Heart left ventricle (tissue), 13 donors: Measurements from ENCODE around the gene STX8.

ENCODE experiments used
- POLR2A ChIP-seq, 2 donors: fragments of 450-650 bp; IDR thresholded peaks; one replicate each; pipeline ENCODE4 v1.6.1; 2017; ENCODE audit warnings: antibody characterized with exemption in 2 of 2, mild to moderate bottlenecking in 2 of 2, moderate library complexity in 2 of 2
- TF ChIP-seq, protein P1 (sequence below), 12 donors: fragments of 200-600 bp; sonication (generic) in 4 of 12; IDR thresholded peaks; one replicate each; pipeline versions ENCODE4 v1.5.0 to v1.8.0; 2018 to 2022; ENCODE audit warnings: antibody characterized with exemption in 12 of 12, mild to moderate bottlenecking in 5 of 12
- donor health status: ischemic (EF 13 %, LVEDD 7.1; RV severe dilation, severe dysfunction).
- donor health status: DM: no; HTN: yes; CAD: no.
- donor health status: DM: no; HTN: no; CAD: no.
- donor health status: ischemic (EF 25% LVEDD 6.9; RV normal size, moderate dysfunction).
- donor health status: ischemic (EF 25% LVEDD 5.7; RV mildly dilated, moderate dysfunction).
- donor health status: ischemic (EF 35%, LVEDD 5.7; RV mildly dilated, moderate dysfunction).
- donor health status: nonischemic (EF 11% LVEDD 7.7; RV severe dilation, severe dysfunction).
- donor health status: DM: yes; HTN: yes; CAD: no.
- donor health status: PGD.
- donor health status: ischemic (EF 29% LVEDD 5.4; RV normal size, mild dysfunction).
- donor health status: nonischemic (EF 23%, LVEDD 6.1; RV moderate dilation, normal function).

GRCh38 chr17:9622961-9623360, 47.3 kb upstream of the STX8 start:
- TF ChIP-seq POLR2A (IDR thresholded peaks at IDR 0.05): no peak
- TF ChIP-seq, protein P1, sequence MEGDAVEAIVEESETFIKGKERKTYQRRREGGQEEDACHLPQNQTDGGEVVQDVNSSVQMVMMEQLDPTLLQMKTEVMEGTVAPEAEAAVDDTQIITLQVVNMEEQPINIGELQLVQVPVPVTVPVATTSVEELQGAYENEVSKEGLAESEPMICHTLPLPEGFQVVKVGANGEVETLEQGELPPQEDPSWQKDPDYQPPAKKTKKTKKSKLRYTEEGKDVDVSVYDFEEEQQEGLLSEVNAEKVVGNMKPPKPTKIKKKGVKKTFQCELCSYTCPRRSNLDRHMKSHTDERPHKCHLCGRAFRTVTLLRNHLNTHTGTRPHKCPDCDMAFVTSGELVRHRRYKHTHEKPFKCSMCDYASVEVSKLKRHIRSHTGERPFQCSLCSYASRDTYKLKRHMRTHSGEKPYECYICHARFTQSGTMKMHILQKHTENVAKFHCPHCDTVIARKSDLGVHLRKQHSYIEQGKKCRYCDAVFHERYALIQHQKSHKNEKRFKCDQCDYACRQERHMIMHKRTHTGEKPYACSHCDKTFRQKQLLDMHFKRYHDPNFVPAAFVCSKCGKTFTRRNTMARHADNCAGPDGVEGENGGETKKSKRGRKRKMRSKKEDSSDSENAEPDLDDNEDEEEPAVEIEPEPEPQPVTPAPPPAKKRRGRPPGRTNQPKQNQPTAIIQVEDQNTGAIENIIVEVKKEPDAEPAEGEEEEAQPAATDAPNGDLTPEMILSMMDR (IDR thresholded peaks at IDR 0.05): no peak
